Neutrophil (primary cell): ENCODE data around the gene MAPRE3.

Experiments used
- H3K27ac ChIP-seq: fragments of 200-600 bp; sonication (generic); 2 replicates; pipeline ENCODE4 v1.5.1; 2016; ENCODE audit warnings: mild to moderate bottlenecking, moderate library complexity
- H3K27me3 ChIP-seq: fragments of 200-600 bp; sonication (generic); 2 replicates; pipeline ENCODE4 v1.6.0; 2016; ENCODE audit warnings: mild to moderate bottlenecking
- H3K36me3 ChIP-seq: fragments of 200-600 bp; sonication (generic); 2 replicates; pipeline ENCODE4 v1.5.1; 2017
- H3K4me1 ChIP-seq, 2 experiments: fragments of 200-600 bp in 1 of 2; sonication (generic) in 1 of 2; 1 replicate in 1 of 2; 2 replicates in 1 of 2; pipeline versions ENCODE4 v1.5.1 to v1.6.1; 2013 to 2016; ENCODE audit warnings: low read depth in 1 of 2, low read length in 1 of 2, mild to moderate bottlenecking in 1 of 2, moderate library complexity in 1 of 2; ENCODE audit not compliant: control insufficient read depth in 1 of 2, insufficient read depth in 1 of 2
- H3K4me3 ChIP-seq, 2 experiments: fragments of 200-600 bp in 1 of 2; sonication (generic) in 1 of 2; 1 replicate in 1 of 2; 2 replicates in 1 of 2; pipeline ENCODE4 v1.5.1; 2013 to 2016; ENCODE audit warnings: low read depth in 1 of 2, low read length in 1 of 2, mild to moderate bottlenecking in 1 of 2, moderate library complexity in 1 of 2
- H3K9me3 ChIP-seq: fragments of 200-600 bp; sonication (generic); 2 replicates; pipeline ENCODE4 v1.5.1; 2016
- TF ChIP-seq, protein P1 (sequence below): fragments of 200-600 bp; sonication (generic); IDR thresholded peaks from 2 replicates; pipeline ENCODE4 v1.5.1; 2016; ENCODE audit warnings: antibody characterized with exemption

The MAPRE3 gene

DNA sequence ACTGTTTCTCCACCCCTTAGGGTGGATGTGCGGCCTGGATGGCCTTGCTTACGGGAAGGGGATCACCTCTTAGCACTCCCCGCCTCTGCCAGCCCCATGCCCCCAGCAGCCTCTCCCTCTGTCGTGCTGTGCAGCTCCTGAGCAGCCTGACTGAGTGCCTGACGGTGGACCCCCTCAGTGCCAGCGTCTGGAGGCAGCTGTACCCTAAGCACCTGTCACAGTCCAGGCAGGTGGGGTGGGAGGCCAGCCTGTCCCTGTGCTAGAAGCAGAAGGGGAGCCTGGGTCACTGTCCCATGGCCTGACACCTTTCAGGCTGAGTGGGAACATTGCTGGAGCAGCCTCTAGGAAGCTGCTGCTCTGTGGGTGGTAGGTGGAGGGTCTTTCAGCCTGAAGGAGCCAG lies 67.6 kb downstream of the MAPRE3 start:
- peaks cover 12 to 14% of the 10 kb centered on the region in 2 experiments for H3K4me1 ChIP-seq
- H3K27ac ChIP-seq = no peak overlapping the region
- no peaks in the 10 kb centered on the region for H3K27me3 ChIP-seq
- H3K4me3 ChIP-seq = no peak overlapping the region
- H3K9me3 ChIP-seq = no peaks in the 10 kb centered on the region
- H3K36me3 ChIP-seq = peaks cover 82% of the 10 kb centered on the region
- TF ChIP-seq, protein P1, sequence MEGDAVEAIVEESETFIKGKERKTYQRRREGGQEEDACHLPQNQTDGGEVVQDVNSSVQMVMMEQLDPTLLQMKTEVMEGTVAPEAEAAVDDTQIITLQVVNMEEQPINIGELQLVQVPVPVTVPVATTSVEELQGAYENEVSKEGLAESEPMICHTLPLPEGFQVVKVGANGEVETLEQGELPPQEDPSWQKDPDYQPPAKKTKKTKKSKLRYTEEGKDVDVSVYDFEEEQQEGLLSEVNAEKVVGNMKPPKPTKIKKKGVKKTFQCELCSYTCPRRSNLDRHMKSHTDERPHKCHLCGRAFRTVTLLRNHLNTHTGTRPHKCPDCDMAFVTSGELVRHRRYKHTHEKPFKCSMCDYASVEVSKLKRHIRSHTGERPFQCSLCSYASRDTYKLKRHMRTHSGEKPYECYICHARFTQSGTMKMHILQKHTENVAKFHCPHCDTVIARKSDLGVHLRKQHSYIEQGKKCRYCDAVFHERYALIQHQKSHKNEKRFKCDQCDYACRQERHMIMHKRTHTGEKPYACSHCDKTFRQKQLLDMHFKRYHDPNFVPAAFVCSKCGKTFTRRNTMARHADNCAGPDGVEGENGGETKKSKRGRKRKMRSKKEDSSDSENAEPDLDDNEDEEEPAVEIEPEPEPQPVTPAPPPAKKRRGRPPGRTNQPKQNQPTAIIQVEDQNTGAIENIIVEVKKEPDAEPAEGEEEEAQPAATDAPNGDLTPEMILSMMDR = no peak

DNA sequence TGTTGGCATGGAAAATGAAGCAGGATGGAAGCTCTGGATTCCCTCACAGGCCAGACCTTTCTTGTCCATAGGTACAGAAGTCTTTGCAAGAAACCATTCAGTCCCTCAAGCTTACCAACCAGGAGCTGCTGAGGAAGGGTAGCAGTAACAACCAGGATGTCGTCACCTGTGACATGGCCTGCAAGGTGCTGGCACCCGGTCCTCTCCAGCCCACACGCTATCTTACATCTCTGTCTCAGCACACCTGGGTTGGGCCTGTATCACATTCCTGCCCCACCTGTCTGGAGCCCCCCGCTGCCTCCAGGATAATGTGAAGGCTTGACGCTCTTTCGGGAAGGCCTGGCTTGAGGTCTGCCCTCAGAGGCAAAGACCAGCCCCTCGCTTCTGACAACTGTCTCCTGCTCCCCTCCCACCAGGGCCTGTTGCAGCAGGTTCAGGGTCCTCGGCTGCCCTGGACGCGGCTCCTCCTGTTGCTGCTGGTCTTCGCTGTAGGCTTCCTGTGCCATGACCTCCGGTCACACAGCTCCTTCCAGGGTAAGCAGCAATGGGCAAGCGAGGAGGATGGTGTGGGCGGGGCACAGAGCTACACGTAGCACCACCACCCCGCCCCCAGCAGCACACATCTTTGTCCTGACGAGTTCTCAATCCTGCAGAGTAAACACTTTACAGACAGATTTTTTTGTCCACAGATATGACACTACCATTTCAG lies 68.3 kb downstream of the MAPRE3 start:
- Histone ChIP-seq H3K27me3 (no peaks in the 10 kb centered on the region), H3K9me3 (no peaks in the 10 kb centered on the region), H3K4me1 (peaks cover 4 to 6% of the 10 kb centered on the region in 2 experiments), H3K27ac (no peak overlapping the region), H3K36me3 (peaks cover 86% of the 10 kb centered on the region), H3K4me3 (no peak overlapping the region)
- TF ChIP-seq, protein P1 = no peak

DNA sequence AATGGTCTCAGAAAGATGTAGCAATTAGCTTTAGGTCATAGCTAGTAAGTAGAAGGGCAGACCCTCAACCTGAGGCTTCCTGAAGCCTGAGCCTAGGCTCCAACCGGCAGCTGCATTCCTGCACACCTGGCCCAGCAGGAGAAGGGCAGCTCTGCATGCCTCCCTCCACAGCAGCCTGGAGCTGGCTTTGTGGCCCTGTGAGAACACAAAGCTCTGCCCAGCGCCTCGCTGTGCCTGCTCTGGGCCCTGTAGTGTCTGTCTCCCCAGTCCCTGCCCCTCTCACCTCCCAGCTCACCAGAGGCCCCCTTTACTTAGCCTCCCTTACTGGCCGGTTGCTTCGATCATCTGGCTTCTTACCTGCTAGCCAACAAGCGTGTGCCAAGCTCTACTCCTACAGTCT lies 69.0 kb downstream of the MAPRE3 start:
- TF ChIP-seq, protein P1 = no peak
- Histone ChIP-seq H3K4me3 (no peak overlapping the region), H3K9me3 (no peaks in the 10 kb centered on the region), H3K36me3 (peaks cover 86% of the 10 kb centered on the region), H3K27ac (no peak overlapping the region), H3K4me1 (no peaks in the 10 kb centered on the region), H3K27me3 (no peaks in the 10 kb centered on the region)

DNA sequence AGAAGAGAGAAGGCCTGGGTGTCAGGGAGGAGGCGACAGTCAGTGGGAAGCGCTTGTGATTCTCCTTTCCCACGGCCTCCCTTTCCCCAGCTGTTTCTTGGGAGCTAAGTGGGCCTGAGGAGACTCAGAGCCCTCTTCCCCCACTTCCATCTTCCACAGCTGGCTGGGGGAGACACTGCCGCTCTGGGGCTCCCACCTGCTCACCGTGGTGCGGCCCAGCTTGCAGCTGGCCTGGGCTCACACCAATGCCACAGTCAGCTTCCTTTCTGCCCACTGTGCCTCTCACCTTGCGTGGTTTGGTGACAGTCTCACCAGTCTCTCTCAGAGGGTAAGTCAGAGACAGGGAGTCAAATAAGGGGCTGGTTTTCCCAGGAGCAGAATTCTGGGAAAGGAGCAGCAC lies 69.4 kb downstream of the MAPRE3 start:
- H3K27me3 ChIP-seq = no peaks in the 10 kb centered on the region
- no peaks in the 10 kb centered on the region for H3K4me1 ChIP-seq
- H3K4me3 ChIP-seq = no peak overlapping the region
- TF ChIP-seq, protein P1 = no peak
- H3K27ac ChIP-seq = no peak overlapping the region
- H3K9me3 ChIP-seq = no peaks in the 10 kb centered on the region
- peaks cover 85% of the 10 kb centered on the region for H3K36me3 ChIP-seq

DNA sequence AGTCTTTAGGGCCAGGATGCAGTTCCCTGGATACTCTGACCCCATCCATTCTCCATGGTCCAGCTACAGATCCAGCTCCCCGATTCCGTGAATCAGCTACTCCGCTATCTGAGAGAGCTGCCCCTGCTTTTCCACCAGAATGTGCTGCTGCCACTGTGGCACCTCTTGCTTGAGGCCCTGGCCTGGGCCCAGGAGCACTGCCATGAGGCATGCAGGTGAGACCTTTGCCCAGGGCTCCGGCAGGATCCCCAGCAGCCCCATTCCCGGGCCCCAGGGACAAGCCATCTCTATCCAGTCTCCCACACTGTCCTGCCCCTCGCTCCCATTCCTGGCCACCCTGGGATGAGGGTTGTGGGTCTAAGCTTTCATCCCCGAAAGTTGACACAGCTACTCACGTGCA lies 69.8 kb downstream of the MAPRE3 start:
- TF ChIP-seq, protein P1 = no peak

More for the DNA sequence above, 69.8 kb downstream of the MAPRE3 start:
- no peaks in the 10 kb centered on the region for H3K4me1 ChIP-seq
- no peak overlapping the region for H3K4me3 ChIP-seq
- H3K27ac ChIP-seq = no peak overlapping the region
- H3K9me3 ChIP-seq = no peaks in the 10 kb centered on the region
- H3K27me3 ChIP-seq = no peaks in the 10 kb centered on the region
- peaks cover 81% of the 10 kb centered on the region for H3K36me3 ChIP-seq
